HepG2 (cell line): ENCODE measurements around the gene SMLR1. TPM values are rescaled to one million over a fixed set of nuclear protein-coding genes. Genes with fewer than 3 reads are reported as not detected.

Source experiments
- AGO2 ChIP-seq: fragments of 200-400 bp; formaldehyde crosslinking; optimal IDR thresholded peaks from 2 replicates; pipeline ENCODE3; 2017; ENCODE audit warnings: mild to moderate bottlenecking, low read depth, low read length, moderate library complexity
- AHR ChIP-seq: IDR thresholded peaks from 2 replicates; pipeline ENCODE4 v1.6.1; 2018; ENCODE audit warnings: missing genetic modification reagents, missing compliant biosample characterization
- ATF7 ChIP-seq, 2 experiments: fragments of 450-650 bp in 1 of 2; sonication (generic) in 1 of 2; formaldehyde crosslinking in 1 of 2; IDR thresholded peaks; 2 replicates each; pipeline versions ENCODE4 v1.4.0 to v1.6.1; 2016 to 2020; ENCODE audit warnings: antibody characterized with exemption in 1 of 2, mild to moderate bottlenecking in 1 of 2, missing genetic modification reagents in 1 of 2
- CBX2 ChIP-seq, 2 experiments: fragments of 200-600 bp in 1 of 2; sonication (generic); formaldehyde crosslinking in 1 of 2; IDR thresholded peaks; 2 replicates each; pipeline versions ENCODE4 v1.7.0 to v1.8.1; 2018 to 2022; ENCODE audit warnings: low read depth in 2 of 2, low read length in 1 of 2, mild to moderate bottlenecking in 1 of 2, missing genetic modification reagents in 1 of 2
- ETV5 ChIP-seq: IDR thresholded peaks from 2 replicates; pipeline ENCODE4 v1.6.1; 2018; ENCODE audit warnings: missing biosample characterization, missing genetic modification reagents, inconsistent platforms, borderline replicate concordance
- MLX ChIP-seq: IDR thresholded peaks from 2 replicates; pipeline ENCODE4 v1.6.1; 2016
- NR1H2 ChIP-seq: sonication (generic); formaldehyde crosslinking; IDR thresholded peaks from 2 replicates; pipeline ENCODE4 v1.8.1; 2022; ENCODE audit warnings: low read depth, missing genetic modification reagents, borderline replicate concordance
- RNF2 ChIP-seq: fragments of 450-650 bp; conservative IDR thresholded peaks from 2 replicates; pipeline ENCODE4 v1.6.1; 2016; ENCODE audit warnings: low read depth
- SALL1 ChIP-seq: sonication (generic); formaldehyde crosslinking; IDR thresholded peaks from 2 replicates; pipeline ENCODE4 v1.8.0; 2022; ENCODE audit warnings: mild to moderate bottlenecking, missing genetic modification reagents
- ZBTB7B ChIP-seq: sonication (generic); formaldehyde crosslinking; IDR thresholded peaks from 2 replicates; pipeline ENCODE4 v1.4.0; 2020; ENCODE audit warnings: missing genetic modification reagents
- polyA plus RNA-seq, 8 experiments: library from polyadenylated mRNA; depleted of rRNA in 3 of 8; stranded (reverse) in 7 of 8; unstranded in 1 of 8; fragments of >200 nt; fragmentation: Illumina TruSeq in 4 of 8; extraction: Trizol in 4 of 8; gene quantifications; 2 replicates each; pipeline versions ENCODE4 v1.2.1 to v1.2.3, GENCODE V29; 2011 to 2016; ENCODE audit warnings: low read depth in 4 of 8, missing spikeins in 1 of 8, mixed read lengths in 1 of 8; ENCODE audit not compliant: insufficient read depth in 1 of 8
- total RNA-seq, 5 experiments: library from RNA; depleted of rRNA; stranded (reverse); fragments of >200 nt; fragmentation: Illumina TruSeq; extraction: Trizol; gene quantifications; 2 replicates each; pipeline ENCODE4 v1.2.3, GENCODE V29; 2016; ENCODE audit warnings: low read depth in 1 of 5
- TF ChIP-seq, protein P1 (sequence below): sonication (generic); formaldehyde crosslinking; IDR thresholded peaks from 2 replicates; pipeline ENCODE4 v1.5.0; 2020; ENCODE audit warnings: mild to moderate bottlenecking, missing genetic modification reagents, borderline replicate concordance
- TF ChIP-seq, protein P2 (sequence below): sonication (generic); formaldehyde crosslinking; IDR thresholded peaks from 2 replicates; pipeline ENCODE4 v1.4.0; 2020; ENCODE audit warnings: mild to moderate bottlenecking, missing genetic modification reagents

The SMLR1 gene
- total and polyA plus RNA-seq, 2 of the 13 experiments (the other 11 are each of a cell fraction or from before 2014, with no cell fraction given) = 41.8 to 104 TPM

DNA sequence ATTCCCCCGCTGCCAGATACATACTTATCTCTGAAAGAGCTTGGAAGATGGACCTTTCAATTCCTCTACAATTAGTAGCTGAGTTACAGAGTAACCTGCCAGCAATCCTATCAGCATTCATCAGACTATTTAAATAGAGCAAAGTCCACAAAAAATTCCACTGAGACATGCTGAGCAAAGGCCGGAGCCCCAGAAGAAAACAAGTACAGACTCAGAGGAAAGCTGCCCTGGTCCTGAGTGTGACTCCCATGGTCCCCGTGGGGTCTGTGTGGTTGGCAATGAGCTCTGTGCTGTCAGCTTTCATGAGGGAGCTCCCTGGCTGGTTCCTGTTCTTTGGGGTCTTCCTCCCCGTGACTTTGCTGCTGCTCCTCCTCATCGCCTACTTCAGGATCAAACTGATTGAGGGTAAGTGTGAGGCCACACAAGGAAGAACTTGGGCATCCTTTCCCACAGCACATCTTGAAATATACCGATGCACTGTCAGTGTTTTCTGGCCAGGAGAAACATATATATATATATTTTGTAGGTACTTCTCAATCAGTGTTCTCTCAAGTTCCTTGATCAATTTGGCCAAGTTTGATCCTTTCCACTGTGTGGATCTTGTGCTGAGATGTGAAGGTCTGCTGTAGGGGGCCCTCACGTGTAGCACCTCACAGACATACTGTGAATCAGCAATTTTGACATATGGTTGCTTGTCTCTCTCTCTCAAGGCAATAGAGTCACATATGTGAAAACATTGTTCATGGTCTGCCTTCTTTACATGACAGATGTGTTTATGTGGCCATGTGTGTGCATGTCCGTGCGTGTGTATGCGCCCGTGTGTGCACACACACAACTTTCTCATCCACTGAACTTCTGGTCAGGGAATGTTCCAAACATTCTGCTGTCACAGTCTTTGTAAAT is at the start of gene SMLR1 (continued):
- TF ChIP-seq, protein P1, sequence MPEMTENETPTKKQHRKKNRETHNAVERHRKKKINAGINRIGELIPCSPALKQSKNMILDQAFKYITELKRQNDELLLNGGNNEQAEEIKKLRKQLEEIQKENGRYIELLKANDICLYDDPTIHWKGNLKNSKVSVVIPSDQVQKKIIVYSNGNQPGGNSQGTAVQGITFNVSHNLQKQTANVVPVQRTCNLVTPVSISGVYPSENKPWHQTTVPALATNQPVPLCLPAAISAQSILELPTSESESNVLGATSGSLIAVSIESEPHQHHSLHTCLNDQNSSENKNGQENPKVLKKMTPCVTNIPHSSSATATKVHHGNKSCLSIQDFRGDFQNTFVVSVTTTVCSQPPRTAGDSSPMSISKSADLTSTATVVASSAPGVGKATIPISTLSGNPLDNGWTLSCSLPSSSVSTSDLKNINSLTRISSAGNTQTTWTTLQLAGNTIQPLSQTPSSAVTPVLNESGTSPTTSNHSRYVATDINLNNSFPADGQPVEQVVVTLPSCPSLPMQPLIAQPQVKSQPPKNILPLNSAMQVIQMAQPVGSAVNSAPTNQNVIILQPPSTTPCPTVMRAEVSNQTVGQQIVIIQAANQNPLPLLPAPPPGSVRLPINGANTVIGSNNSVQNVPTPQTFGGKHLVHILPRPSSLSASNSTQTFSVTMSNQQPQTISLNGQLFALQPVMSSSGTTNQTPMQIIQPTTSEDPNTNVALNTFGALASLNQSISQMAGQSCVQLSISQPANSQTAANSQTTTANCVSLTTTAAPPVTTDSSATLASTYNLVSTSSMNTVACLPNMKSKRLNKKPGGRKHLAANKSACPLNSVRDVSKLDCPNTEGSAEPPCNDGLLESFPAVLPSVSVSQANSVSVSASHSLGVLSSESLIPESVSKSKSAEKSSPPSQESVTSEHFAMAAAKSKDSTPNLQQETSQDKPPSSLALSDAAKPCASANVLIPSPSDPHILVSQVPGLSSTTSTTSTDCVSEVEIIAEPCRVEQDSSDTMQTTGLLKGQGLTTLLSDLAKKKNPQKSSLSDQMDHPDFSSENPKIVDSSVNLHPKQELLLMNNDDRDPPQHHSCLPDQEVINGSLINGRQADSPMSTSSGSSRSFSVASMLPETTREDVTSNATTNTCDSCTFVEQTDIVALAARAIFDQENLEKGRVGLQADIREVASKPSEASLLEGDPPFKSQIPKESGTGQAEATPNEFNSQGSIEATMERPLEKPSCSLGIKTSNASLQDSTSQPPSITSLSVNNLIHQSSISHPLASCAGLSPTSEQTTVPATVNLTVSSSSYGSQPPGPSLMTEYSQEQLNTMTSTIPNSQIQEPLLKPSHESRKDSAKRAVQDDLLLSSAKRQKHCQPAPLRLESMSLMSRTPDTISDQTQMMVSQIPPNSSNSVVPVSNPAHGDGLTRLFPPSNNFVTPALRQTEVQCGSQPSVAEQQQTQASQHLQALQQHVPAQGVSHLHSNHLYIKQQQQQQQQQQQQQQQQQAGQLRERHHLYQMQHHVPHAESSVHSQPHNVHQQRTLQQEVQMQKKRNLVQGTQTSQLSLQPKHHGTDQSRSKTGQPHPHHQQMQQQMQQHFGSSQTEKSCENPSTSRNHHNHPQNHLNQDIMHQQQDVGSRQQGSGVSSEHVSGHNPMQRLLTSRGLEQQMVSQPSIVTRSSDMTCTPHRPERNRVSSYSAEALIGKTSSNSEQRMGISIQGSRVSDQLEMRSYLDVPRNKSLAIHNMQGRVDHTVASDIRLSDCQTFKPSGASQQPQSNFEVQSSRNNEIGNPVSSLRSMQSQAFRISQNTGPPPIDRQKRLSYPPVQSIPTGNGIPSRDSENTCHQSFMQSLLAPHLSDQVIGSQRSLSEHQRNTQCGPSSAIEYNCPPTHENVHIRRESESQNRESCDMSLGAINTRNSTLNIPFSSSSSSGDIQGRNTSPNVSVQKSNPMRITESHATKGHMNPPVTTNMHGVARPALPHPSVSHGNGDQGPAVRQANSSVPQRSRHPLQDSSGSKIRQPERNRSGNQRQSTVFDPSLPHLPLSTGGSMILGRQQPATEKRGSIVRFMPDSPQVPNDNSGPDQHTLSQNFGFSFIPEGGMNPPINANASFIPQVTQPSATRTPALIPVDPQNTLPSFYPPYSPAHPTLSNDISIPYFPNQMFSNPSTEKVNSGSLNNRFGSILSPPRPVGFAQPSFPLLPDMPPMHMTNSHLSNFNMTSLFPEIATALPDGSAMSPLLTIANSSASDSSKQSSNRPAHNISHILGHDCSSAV = 0 out of 2 replicates have a peak, but pooled peaks have one; percentile 72
- no peak for TF ChIP-seq RNF2
- TF ChIP-seq, protein P2, sequence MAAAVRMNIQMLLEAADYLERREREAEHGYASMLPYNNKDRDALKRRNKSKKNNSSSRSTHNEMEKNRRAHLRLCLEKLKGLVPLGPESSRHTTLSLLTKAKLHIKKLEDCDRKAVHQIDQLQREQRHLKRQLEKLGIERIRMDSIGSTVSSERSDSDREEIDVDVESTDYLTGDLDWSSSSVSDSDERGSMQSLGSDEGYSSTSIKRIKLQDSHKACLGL (CRISPR knock-in tag) = no peak
- peak; percentile 77; the same call in 1 of the 2 replicates for TF ChIP-seq AHR (CRISPR knock-in tag)
- no peak for TF ChIP-seq CBX2 (IDR thresholded peaks at IDR 0.05; ENCODE audit: low read depth, low read length)
- TF ChIP-seq CBX2 (CRISPR knock-in tag; IDR thresholded peaks at IDR 0.05; ENCODE audit: low read depth) = no peak
- TF ChIP-seq NR1H2 = no peak
- TF ChIP-seq MLX (CRISPR knock-in tag) = peak; percentile 74
- peak; percentile 80; the same call in 1 of the 2 replicates for TF ChIP-seq ZBTB7B
- TF ChIP-seq AGO2 = no peak
- TF ChIP-seq ETV5 (CRISPR knock-in tag) = peak; percentile 53; the same call in 1 of the 2 replicates
- TF ChIP-seq ATF7 (IDR thresholded peaks at IDR 0.05) = no peak
- no peak for TF ChIP-seq ATF7 (CRISPR knock-in tag; IDR thresholded peaks at IDR 0.05)
- TF ChIP-seq SALL1 = peak; percentile 92
